Measurements from ENCODE around the gene KLHL40.

KLHL40 gene

DNA sequence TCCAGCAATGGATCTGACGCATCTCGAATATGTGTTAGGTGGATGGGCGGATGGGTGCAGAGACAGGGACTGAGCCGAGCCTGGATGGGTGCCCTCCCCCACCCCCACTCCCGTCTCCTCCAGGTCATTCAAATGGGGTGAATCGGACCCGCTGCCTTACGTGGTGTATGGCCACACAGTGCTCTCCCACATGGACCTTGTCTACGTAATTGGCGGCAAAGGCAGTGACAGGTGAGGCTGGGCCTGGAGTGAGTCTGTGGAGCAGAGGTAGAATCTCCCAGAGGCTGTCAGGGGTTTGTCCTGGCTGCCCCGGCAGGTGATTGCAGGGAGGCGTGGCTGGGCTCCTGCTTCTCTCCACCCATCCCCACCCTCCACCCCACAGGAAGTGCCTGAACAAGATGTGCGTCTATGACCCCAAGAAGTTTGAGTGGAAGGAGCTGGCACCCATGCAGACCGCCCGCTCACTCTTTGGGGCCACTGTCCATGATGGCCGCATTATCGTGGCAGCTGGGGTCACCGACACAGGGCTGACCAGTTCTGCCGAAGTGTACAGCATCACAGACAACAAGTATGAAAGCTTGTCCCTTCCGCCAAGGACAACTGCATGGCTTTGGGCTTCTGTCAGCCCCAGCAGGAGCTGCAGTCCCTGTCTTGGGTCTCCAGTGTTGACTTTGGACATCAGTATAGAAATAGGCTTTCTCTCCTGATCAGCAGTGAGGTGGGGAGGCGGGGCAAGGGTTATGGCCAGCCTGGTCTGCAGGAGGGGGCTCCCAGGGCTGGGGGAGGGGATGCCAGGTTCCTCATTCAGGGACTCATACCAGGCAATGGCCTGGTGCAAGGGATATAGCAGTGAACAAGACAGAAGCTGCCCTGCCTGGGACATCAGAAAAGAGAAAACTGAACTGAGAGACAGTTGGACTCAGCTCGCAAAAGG is 3.4 kb downstream of the KLHL40 start:
- ChIA-PET POLR2A (no interaction called here), CTCF (no interaction called here)
- TF ChIP-seq, protein P1, sequence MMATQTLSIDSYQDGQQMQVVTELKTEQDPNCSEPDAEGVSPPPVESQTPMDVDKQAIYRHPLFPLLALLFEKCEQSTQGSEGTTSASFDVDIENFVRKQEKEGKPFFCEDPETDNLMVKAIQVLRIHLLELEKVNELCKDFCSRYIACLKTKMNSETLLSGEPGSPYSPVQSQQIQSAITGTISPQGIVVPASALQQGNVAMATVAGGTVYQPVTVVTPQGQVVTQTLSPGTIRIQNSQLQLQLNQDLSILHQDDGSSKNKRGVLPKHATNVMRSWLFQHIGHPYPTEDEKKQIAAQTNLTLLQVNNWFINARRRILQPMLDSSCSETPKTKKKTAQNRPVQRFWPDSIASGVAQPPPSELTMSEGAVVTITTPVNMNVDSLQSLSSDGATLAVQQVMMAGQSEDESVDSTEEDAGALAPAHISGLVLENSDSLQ (IDR thresholded peaks at IDR 0.05) = no peak
- TF ChIP-seq SP1 (IDR thresholded peaks at IDR 0.05) = no peak
- no peak for TF ChIP-seq NFRKB (IDR thresholded peaks at IDR 0.05)
- DNase-seq (ENCODE audit: extremely low spot score) = no peak

DNA sequence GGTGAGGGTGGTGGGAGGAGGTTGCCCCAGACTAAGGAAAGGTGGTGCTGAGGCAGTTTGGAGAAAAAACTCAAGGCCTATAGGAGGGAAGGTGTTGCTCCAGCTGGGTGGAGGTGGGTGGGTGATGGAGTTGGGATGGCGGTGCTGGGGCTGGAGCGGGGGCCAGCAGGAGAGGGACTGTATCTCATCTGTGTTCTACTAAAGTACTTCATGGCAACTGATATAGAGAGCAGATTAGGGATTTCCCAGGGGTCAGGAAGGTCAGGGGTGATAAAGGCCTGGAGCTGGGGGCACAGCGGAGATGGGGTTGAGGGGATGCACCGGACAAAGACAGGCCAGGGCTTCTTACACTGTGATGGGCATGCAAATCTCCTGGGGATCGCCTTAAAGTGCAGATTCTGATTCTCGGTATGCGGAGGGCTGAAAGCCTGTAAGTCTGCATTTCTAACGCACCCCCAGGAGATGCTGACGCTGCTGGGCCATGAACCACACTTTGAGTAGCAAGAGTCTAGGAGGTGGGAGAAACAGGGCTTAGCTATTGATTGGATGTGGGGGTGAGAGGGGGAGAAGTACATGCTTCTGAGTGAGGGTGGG is 4.2 kb downstream of the KLHL40 start:
- POLR2A ChIA-PET = no interaction called here
- no peak for DNase-seq (ENCODE audit: extremely low spot score)
- TF ChIP-seq FOXM1 (IDR thresholded peaks at IDR 0.05; ENCODE audit: borderline replicate concordance) (no peak), NFRKB (IDR thresholded peaks at IDR 0.05) (no peak), ELF4 (IDR thresholded peaks at IDR 0.05) (no peak)
- CTCF ChIA-PET = no interaction called here

DNA sequence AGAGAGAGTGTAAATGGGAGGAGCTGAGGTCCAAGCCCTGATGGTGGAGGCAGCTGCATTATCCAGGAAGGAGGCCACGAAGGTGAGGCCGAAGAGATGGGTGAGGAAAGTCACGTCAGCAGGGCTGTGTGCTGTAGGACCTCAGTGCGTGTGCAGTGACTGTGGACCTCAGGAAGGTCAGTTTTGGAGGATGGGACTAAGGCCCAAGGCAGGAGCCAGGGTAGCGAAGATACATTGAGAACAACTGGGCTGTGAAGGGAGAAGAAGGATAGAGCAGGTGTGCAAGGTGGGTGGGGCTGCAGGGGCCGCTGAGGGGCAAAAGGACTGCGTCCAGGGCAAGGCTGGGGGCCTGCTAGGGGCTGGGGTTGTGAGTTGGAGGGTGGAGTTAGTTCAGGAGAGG is 4.9 kb downstream of the KLHL40 start:
- TF ChIP-seq ZNF384 (IDR thresholded peaks at IDR 0.05) (no peak), FOXM1 (IDR thresholded peaks at IDR 0.05; ENCODE audit: borderline replicate concordance) (no peak), FOXK2 (IDR thresholded peaks at IDR 0.05) (no peak), FOXA1 (IDR thresholded peaks at IDR 0.05) (no peak), BHLHE40 (IDR thresholded peaks at IDR 0.05; ENCODE audit: borderline replicate concordance) (no peak), TARDBP (IDR thresholded peaks at IDR 0.05) (no peak), ARNT (IDR thresholded peaks at IDR 0.05) (no peak), L3MBTL2 (conservative IDR thresholded peaks at IDR 0.05) (no peak), SP1 (IDR thresholded peaks at IDR 0.05) (no peak), NFRKB (IDR thresholded peaks at IDR 0.05) (no peak), LEF1 (IDR thresholded peaks at IDR 0.05; ENCODE audit: borderline replicate concordance) (no peak)
- TF ChIP-seq, protein P1 (IDR thresholded peaks at IDR 0.05) = no peak
- ChIA-PET POLR2A (no interaction called here), CTCF (no interaction called here)
- no peak for DNase-seq (ENCODE audit: extremely low spot score)

DNA sequence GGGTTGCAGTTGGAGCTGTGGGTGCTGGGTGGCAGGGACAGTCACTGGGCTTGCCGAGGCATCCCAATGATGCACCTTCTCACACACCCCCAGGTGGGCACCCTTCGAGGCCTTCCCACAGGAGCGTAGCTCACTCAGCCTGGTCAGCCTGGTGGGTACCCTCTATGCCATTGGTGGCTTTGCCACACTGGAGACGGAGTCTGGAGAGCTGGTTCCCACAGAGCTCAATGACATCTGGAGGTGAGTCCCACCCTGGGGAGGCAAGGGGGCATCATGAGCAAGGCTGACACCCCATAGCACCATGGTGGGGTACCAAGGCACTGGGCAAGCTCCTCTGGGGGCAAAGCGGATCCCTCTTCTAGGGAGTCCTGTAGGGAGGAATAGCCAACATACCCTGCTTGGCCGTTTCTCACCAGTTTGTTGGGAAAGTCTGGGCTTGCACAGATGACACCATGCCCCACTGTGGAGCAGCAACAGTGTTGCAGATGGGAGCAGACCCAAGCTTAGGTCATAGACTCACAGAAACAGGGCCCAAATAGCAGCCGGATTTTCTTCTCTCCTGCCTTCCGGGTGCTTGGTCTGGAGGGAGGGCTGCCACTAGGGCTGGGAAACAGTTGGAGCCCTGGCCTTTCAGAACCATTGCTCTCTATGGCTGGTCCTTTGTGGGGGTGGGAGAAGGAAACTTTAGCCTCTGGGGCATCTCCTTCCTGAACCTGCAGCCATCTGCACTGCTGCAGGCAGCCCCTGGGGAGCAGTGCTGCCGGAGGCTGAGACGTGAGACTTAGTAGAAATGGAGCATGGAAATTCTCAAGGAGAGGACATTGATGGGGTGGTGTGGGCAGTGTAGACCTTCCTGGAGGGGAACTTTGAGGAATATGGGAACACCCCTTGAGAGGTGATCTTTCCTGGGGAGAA is 5.7 kb downstream of the KLHL40 start:
- DNase-seq (ENCODE audit: extremely low spot score) = no peak
- CTCF ChIA-PET = no interaction called here
- no peak for TF ChIP-seq FOXK2 (IDR thresholded peaks at IDR 0.05)
- TF ChIP-seq TARDBP (IDR thresholded peaks at IDR 0.05) = no peak
- TF ChIP-seq ELF4 (IDR thresholded peaks at IDR 0.05) = no peak
- no peak for TF ChIP-seq ARNT (IDR thresholded peaks at IDR 0.05)
- no peak for TF ChIP-seq SUZ12 (IDR thresholded peaks at IDR 0.05)
- no peak for TF ChIP-seq HDGF (IDR thresholded peaks at IDR 0.05; ENCODE audit: borderline replicate concordance)
- TF ChIP-seq CTBP1 (IDR thresholded peaks at IDR 0.05; ENCODE audit: borderline replicate concordance) = no peak
- TF ChIP-seq SP1 (IDR thresholded peaks at IDR 0.05) = no peak
- TF ChIP-seq, protein P1 (IDR thresholded peaks at IDR 0.05) = no peak
- TF ChIP-seq BHLHE40 (IDR thresholded peaks at IDR 0.05; ENCODE audit: borderline replicate concordance) = no peak
- no peak for TF ChIP-seq LEF1 (IDR thresholded peaks at IDR 0.05; ENCODE audit: borderline replicate concordance)
- no peak for TF ChIP-seq FOXA1 (IDR thresholded peaks at IDR 0.05)
- TF ChIP-seq ZNF384 (IDR thresholded peaks at IDR 0.05) = no peak
- TF ChIP-seq L3MBTL2 (conservative IDR thresholded peaks at IDR 0.05) = no peak
- POLR2A ChIA-PET = interaction anchor here (0.6 kb wide), 1 partner anchor 114 kb away, joined by 4 read pairs; no protein-coding TSS in a partner anchor

DNA sequence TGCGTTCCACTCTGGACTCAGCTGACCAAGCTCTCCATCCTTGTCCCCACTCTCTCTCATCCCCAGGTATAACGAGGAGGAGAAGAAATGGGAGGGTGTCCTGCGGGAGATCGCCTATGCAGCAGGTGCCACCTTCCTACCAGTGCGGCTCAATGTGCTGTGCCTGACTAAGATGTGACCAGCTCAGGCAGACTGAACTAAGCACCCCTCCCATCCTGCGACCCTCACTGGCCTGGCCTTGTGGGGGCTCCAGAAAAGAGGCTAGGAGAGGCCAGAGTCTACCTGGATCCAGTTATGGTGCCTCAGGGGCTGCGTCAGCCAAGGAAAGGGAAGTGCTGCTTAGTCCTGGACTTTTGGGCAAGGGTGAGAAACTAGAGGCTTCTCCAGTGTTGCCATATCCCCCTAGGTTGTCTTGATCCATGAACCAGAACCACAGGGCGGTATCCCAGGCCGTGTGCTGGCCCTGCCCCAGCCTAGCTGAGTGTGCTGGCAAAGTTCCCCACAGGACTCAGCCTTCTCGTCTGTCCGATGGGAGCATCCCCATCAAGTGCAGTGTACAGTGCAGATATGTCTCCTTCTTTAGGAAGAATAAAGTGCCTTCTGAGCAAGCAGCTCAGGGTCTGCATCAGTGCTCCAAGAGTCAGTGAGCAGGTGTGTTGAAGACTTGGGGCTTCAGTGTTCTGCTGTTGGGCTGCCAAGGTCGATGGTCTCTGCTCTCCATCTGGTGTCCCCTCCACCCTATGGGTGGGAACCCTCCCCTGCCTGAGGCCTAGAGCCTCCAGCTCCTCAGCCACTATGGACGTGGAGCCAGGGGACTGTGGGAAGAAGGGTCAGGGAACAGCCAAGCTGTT is 6.7 kb downstream of the KLHL40 start:
- DNase-seq (ENCODE audit: extremely low spot score) = no peak
- POLR2A ChIA-PET = no interaction called here
- no peak for TF ChIP-seq CTBP1 (IDR thresholded peaks at IDR 0.05; ENCODE audit: borderline replicate concordance)
- TF ChIP-seq SUZ12 (IDR thresholded peaks at IDR 0.05) = no peak
- TF ChIP-seq BHLHE40 (IDR thresholded peaks at IDR 0.05; ENCODE audit: borderline replicate concordance) = no peak
- CTCF ChIA-PET = no interaction called here
